Glutamatergic neuron (in vitro differentiated cells): ENCODE results near the gene RAB40C. TPM values are rescaled to one million over a fixed set of nuclear protein-coding genes. Genes with fewer than 3 reads are reported as not detected.

Experiments
- DNase-seq: peaks from one replicate; pipeline ENCODE4 v3.0.0; 2022
- H3K27ac Mint-ChIP-seq: one replicate; pipeline ENCODE4 v1.8.0; 2020; ENCODE audit warnings: mild to moderate bottlenecking, mixed read lengths, inconsistent platforms; ENCODE audit not compliant: unreplicated experiment
- H3K27me3 Mint-ChIP-seq: one replicate; pipeline ENCODE4 v1.8.0; 2020; ENCODE audit warnings: mild to moderate bottlenecking, moderate library complexity, mixed read lengths, inconsistent platforms; ENCODE audit not compliant: unreplicated experiment
- H3K36me3 Mint-ChIP-seq: one replicate; pipeline ENCODE4 v1.8.0; 2020; ENCODE audit warnings: mild to moderate bottlenecking, mixed read lengths, inconsistent platforms; ENCODE audit not compliant: unreplicated experiment
- H3K4me1 Mint-ChIP-seq: one replicate; pipeline ENCODE4 v1.8.0; 2020; ENCODE audit warnings: mild to moderate bottlenecking, low read depth, mixed read lengths, inconsistent platforms; ENCODE audit not compliant: unreplicated experiment
- H3K4me3 Mint-ChIP-seq: one replicate; pipeline ENCODE4 v1.8.0; 2020; ENCODE audit warnings: mild to moderate bottlenecking, mixed read lengths, inconsistent platforms; ENCODE audit not compliant: unreplicated experiment
- H3K9me3 Mint-ChIP-seq: one replicate; pipeline ENCODE4 v1.8.0; 2020; ENCODE audit warnings: mild to moderate bottlenecking, moderate library complexity, mixed read lengths, inconsistent platforms; ENCODE audit not compliant: unreplicated experiment
- total RNA-seq: library from RNA; stranded (reverse); fragmentation: NEBNext Ultra II Directional; extraction: Animal tissue kit (Norgen Biotek cat#: 25700); gene quantifications from one replicate; pipeline ENCODE4 v1.2.1, GENCODE V29; 2021; ENCODE audit not compliant: unreplicated experiment
- TF ChIP-seq, protein P1 (sequence below): fragments of 200-600 bp; sonication (generic); IDR thresholded peaks from one replicate; pipeline ENCODE4 v1.5.0; 2021; ENCODE audit not compliant: partially characterized antibody, unreplicated experiment

Gene RAB40C
- total RNA-seq, 1 donor from 2014 or later: 48.3 TPM

DNA sequence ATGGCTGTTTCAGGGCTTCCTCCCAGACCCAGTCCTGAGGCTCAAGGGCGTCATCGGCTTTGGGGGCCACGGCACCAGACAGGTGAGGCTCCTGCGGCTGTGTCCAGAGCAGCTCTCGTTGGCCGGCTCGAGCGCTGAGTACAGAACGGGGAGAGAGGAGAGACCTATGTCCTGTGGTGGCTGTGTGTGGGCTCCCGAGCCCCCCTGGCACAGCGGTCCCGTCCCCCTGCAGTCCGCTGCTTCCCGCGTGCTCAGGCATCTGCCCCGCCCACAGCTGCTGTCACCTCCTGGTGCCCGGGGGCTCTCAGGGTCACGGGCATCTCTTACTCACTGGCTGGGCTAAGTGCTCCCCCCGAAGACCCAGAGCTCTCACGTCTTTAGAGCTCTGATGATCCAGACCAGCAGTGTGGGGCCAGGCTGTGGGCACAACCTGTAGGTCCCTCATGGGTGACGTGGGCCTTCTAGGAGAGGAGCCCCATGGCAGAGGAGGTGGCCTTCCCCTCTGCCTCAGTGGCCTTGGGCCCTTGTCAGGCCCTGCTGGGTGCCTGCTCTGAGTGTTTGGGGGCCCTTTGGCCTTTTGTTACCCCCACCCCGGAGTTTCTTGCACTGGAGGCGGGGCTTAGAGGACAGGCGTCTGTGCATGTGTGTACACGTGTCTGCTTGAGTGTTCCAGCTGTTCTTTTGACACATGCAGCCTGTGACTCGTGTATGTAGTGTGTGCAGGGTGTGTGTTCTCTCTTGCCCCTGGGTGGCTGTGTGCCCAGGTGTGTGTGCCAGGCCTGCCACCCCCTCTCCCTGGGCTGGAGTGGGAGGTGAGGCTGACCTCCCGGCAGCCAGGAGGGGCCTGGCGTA, 62.8 kb downstream of the RAB40C start:
- Mint-ChIP-seq H3K9me3 (no peaks in the 10 kb centered on the region), H3K4me1 (no peaks in the 10 kb centered on the region), H3K27ac (no peak overlapping the region), H3K36me3 (no peaks in the 10 kb centered on the region), H3K4me3 (no peak overlapping the region), H3K27me3 (no peaks in the 10 kb centered on the region)
- no peak for DNase-seq
- TF ChIP-seq, protein P1, sequence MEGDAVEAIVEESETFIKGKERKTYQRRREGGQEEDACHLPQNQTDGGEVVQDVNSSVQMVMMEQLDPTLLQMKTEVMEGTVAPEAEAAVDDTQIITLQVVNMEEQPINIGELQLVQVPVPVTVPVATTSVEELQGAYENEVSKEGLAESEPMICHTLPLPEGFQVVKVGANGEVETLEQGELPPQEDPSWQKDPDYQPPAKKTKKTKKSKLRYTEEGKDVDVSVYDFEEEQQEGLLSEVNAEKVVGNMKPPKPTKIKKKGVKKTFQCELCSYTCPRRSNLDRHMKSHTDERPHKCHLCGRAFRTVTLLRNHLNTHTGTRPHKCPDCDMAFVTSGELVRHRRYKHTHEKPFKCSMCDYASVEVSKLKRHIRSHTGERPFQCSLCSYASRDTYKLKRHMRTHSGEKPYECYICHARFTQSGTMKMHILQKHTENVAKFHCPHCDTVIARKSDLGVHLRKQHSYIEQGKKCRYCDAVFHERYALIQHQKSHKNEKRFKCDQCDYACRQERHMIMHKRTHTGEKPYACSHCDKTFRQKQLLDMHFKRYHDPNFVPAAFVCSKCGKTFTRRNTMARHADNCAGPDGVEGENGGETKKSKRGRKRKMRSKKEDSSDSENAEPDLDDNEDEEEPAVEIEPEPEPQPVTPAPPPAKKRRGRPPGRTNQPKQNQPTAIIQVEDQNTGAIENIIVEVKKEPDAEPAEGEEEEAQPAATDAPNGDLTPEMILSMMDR: no peak

DNA sequence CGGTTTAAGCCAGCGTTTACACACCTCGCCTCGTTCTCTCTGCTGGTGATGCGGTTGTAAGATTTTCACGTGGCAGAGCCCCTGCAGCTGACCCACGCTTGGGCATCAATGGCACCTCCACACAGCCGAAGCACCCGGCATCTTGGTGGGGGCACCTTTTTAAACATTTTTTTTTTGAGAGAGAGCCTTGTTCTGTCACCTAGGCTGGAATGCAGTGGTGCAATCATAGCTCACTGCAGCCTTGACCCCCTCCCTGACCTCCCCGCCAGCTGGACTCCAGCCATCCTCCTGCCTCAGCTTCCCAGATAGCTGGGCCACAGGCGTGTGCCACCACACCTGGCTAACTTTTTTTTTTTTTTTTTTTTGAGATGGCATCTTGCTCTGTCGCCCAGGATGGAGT, 64.2 kb downstream of the RAB40C start:
- no peak for DNase-seq
- Mint-ChIP-seq H3K27ac (no peak overlapping the region), H3K9me3 (no peaks in the 10 kb centered on the region), H3K4me3 (no peak overlapping the region), H3K36me3 (no peaks in the 10 kb centered on the region), H3K4me1 (no peaks in the 10 kb centered on the region), H3K27me3 (no peaks in the 10 kb centered on the region)
- TF ChIP-seq, protein P1: no peak

DNA sequence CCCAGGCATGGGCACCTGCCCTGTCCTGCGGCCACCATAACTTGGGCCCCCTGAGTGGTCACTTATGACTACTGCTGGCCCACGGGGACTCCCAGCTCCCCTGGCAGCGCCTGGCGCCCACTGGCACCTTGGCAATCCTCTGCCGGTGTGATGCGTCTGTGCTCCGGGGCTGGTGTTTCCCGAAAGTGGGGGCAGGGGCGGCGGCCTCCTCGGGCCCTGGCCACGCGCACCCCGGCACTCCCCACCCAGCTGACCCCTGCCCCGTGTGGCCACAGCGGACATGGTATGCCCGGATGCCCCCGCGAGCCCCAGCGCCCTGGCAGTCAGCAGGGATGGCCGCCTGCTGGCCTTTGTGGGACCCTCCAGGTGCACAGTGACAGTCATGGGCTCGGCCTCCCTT, 67.6 kb downstream of the RAB40C start:
- TF ChIP-seq, protein P1: no peak
- no peak overlapping the region for H3K4me3 Mint-ChIP-seq
- no peaks in the 10 kb centered on the region for H3K4me1 Mint-ChIP-seq
- no peak overlapping the region for H3K27ac Mint-ChIP-seq
- H3K27me3 Mint-ChIP-seq: peaks cover 1% of the 10 kb centered on the region
- no peak for DNase-seq
- H3K9me3 Mint-ChIP-seq: no peaks in the 10 kb centered on the region
- H3K36me3 Mint-ChIP-seq: no peaks in the 10 kb centered on the region

DNA sequence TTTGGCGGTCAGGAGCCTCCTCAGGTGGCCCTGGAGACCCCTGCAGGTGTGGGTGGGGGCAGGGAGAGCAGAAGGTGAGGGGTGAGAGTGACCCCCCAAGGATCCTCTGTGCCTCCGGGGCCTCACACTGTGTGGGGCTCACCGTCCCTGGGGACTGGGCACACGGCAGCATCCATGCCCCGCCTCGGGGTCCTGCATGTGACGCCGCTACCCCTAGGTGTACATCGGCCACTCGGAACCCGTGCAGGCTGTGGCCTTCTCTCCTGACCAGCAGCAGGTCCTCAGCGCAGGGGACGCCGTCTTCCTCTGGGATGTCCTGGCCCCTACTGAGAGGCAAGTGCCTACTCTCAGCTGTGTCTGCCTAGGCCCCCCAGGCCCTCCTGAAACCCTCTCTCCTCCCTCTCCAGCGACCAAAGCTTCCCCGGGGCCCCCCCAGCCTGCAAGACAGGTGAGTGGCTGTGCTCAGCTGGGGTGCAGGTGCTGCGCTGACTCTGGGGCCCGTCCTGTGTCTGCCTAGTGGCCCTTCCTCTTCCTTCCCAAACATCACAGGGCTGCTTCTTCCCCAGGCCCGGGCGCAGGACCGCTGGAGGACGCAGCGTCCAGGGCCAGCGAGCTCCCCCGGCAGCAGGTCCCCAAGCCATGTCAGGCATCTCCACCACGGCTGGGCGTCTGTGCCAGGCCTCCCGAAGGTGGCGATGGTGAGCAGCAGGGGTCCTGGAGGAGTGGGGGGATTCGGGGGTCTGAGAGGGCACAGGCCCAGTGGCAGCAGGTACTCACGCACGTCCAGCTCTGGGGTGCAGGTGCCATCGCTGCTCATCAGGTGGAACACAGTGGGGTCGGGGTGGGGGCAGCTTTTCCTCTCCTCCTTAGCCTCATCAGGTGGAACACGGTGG, 69.1 kb downstream of the RAB40C start:
- Mint-ChIP-seq H3K4me3 (no peak overlapping the region), H3K9me3 (no peaks in the 10 kb centered on the region), H3K27me3 (peaks cover 5% of the 10 kb centered on the region), H3K4me1 (peaks cover 1% of the 10 kb centered on the region), H3K27ac (no peak overlapping the region), H3K36me3 (no peaks in the 10 kb centered on the region)
- no peak for DNase-seq
- TF ChIP-seq, protein P1: no peak

DNA sequence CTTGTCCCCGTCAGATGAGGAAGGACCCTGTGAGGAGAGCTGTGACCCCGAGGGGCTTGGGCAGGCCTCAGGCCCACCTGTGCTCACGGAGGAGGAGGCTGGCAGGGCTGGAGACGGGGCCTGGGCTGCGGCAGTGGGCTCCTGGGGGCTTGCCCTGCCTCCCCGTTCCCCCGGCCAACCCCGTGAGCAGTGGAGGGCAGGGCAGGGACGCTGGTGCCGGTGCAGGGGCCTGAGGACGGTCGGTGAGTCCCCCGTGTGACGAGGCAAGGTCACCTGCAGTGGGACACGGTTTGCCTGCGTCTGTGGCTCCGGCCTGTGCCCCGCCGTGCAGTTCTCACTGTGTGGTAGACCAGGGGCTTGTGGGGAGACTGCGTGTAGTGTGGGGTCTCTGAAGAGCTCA, 69.8 kb downstream of the RAB40C start:
- peaks cover 2% of the 10 kb centered on the region for H3K9me3 Mint-ChIP-seq
- H3K36me3 Mint-ChIP-seq: no peaks in the 10 kb centered on the region
- no peak for DNase-seq
- TF ChIP-seq, protein P1: no peak
- H3K4me1 Mint-ChIP-seq: peaks cover 1% of the 10 kb centered on the region
- no peak overlapping the region for H3K4me3 Mint-ChIP-seq
- no peak overlapping the region for H3K27ac Mint-ChIP-seq
- H3K27me3 Mint-ChIP-seq: peaks cover 5% of the 10 kb centered on the region
